Hindlimb muscle (tissue), 1 donor: ENCODE results near the gene IL6ST. TPM values are rescaled to one million over a fixed set of nuclear protein-coding genes. Genes with fewer than 3 reads are reported as not detected.
"Not testable (repeated sequence)": the region's sequence is repeated elsewhere in the genome, so short reads cannot be mapped to it uniquely, and the experiment has no call there.

Experiments used
- DNase-seq: peaks from one replicate; pipeline ENCODE4 v3.0.0-alpha.2; 2013
- polyA plus RNA-seq: library from polyadenylated mRNA; unstranded; fragments of 120-200 nt; gene quantifications from one replicate; pipeline ENCODE4 v1.2.1, GENCODE V29; 2013; ENCODE audit not compliant: insufficient read length

Gene IL6ST
- polyA plus RNA-seq, 1 donor, result 52.5 TPM

DNA sequence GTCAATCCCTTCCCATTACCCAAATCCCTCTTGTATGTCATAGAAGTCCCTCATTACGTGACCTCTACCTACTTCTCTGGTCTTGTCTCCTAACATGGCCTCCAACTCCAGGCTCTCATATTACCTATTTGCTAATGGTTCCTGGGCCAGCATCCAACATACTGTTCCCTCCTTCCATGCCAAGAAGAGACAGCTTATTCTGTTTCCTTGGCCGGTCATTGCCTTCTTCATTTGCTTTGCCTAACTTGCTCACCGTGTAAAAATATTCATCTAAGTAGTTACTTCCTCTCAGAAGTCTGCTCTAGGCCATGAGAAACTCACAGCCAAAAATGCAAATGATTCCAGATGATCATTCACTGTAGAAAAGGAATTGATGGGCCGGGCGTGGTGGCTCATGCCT is 8.9 kb upstream of the IL6ST start:
- no peak for DNase-seq

DNA sequence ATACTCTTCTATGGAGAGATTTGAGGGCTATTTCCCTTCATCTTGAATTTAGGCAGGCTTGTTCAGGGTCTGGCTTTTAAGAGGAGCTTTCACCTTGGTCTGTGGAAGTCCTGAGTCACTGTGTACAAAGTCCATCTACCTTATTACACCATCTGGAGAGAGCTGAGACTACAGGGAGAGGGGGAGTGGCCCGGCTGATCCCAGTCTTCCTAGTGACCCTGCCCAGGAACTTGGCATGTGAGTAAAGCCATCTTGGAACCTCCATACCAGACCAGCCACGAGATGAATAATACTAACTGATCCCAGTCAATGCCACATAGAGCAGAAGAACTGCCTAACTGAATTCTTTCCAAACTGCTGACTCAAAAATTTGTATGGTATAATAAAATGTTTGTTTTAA is 8.4 kb upstream of the IL6ST start:
- DNase-seq, result no peak

DNA sequence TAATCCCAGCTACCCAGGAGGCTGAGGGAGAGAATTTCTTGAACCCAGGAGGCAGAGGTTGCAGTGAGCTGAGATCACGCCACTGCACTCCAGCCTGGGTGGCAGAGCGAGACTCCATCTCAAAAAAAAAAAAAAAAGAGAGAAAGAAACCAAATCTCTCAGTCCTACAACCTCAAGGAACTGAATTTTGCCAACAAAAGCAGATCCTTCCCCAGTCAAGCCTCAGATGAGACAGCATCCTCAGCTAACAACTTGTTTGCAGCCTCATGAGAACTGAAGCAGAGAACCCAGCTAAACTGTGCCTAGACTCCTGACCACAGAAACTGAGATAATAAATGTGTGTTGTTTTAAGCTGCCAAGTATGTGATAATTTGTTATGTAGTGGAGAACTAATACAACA is 7.5 kb upstream of the IL6ST start:
- DNase-seq, result no peak

DNA sequence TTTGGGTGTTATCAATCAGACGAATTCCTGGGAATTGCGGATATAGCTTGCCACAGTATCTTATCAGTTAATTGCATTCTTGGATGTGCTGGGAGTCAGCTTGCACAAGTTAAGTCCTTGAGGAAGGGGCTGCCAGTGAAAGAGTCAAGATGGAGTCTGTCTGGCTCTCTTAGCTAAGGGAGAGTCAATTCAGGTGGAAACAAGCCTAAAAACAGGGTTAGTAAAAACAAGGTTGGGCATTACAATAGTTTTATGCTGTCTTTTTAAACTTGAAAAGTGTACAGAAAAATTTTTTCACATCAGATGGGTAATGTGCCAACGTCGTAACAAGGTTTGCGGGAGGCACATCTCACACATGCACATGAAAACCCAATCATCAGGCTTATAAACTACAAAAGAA is 5.5 kb upstream of the IL6ST start:
- not testable (repeated sequence) for DNase-seq

DNA sequence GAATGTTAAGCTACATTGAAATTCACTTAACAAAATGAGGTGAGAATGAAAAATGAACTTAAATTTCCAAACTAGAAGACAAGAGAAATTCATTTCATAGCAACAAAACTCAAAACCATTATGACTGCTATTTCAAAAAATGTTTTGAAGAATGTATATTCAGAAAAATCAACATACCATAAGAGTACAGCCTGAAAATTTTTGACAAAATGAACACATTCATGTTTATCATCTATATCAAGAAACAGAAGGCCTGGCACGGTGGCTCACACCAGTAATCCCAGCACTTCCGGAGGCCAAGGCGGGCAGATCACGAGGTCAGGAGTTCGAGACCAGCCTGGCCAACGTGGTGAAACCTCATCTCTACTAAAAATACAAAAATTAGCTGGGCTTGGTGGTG is 4.2 kb upstream of the IL6ST start:
- DNase-seq, result no peak

DNA sequence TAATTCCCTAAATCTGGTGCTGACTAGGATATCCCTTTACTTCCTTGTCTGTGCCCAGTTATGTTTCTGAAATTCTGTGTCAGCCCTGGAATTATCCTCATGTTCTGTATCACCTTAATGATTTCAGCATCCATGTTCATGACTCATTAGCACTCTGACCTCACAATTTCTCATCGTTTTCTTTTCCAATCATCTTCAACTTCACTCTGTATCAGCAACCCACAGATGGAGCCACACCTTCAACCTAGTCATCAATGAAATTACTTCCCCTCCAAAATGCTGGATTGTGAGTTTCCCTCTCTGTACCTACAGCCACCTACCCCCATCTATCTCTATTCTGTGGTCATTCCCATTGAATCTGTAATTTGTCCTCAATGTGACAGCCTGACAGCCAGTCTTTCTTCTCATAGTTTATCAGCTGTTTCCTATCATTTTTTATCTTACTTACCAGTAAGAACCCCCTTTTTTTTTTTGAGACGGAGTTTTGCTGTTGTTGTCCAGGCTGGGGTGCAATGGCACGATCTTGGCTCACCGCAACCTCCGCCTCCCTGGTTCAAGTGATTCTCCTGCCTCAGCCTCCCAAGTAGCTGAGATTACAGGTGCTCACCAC is 3.1 kb upstream of the IL6ST start:
- no peak for DNase-seq

DNA sequence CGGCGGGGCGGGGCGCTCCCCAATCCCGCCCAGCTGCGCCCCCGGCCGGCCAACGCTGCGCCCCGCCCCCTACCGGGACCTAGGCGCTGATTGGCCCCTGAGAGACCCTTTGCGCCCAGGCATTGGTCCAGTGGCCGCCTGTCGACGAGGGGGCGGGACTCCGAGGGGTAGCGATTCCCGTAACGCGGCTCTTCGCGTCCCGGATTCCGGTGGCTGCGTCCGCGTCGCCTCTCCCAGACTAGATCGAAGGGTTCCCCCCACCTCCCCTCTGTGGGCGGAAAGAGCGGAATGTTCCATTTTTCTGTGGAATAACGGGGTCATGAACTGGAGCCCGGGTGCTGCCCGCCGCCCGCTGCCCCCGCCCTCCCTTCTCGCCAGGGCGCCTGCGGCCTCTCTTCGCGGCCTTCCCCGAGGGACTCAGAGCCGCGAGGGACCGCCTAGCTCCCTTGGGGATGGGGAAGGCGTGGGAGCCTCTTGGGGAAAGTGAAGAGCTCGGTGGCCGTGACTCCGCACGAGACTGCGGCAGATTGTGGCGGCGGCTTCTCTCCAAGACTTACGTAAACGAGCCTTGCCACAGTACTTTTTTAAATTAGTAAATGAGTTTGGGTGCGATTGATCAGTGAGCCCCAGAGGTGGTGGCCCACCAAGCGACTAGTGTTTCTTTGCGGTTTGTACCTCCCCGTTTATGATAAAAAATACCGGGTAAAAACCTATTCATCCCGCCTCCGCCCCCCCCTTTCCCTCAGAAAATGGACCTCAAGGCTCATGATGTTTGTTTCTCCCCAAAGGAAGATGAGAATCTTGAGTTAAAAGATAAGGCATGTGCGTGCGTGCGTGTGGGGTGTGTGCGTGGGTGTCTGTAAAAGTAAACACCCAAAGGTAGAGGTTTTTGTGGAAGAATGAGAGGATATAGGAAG is 493 bp upstream of the IL6ST start:
- peak; percentile 98 for DNase-seq

DNA sequence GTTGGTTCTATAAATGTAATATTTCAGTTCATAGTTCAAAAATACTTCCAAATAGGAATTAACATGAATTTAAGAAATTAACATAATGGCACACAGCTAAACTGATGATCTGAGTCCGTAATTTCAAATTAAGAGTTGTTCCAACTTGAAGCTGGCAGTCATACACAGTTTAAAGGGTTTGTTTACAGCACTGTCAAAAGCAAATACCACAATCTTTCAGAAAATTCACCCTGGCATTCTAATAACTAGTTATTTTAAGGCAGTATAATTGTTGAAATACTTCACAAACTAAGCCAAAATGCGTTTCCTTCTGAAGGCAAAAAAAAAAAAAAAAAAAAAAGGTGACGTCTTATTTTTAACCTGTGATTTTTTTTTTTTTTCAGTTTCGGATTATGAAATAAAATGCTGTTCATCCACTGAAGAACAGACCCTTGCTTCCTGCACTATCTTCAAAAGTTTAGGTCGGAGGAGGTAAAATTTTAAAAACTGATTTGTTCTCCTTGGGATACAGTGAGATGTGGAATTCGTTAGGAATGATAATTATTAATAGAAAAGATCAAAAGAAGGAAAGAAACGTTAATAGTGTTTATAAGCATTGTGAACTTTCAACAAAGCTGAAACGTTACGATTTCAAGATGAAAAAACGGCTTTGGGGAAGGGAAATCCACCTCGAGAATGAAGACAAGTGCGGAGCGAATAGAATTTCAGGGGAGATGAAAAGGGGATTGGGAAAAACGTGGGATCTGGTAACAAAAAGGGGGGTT is 850 bp downstream of the IL6ST start:
- DNase-seq, result no peak

DNA sequence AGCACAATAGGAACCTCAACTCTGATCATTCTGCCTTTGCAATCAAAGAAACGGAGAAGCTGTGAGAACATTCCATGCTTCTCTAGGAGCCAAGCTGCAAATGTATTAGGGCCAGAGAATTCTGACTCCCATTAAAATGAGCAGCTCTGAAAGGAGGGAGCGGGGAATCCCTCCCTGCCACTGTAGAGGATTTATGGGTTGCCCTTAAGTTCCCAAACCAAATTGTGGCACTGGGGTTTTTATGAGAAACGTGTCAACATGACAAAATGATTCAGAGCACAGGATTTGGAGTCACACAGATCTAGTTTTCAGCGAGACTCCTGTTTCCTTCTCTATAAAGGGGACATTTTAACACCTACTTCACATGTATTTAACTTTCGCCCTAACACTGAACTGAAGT is 1.8 kb downstream of the IL6ST start:
- peak; percentile 37 for DNase-seq

DNA sequence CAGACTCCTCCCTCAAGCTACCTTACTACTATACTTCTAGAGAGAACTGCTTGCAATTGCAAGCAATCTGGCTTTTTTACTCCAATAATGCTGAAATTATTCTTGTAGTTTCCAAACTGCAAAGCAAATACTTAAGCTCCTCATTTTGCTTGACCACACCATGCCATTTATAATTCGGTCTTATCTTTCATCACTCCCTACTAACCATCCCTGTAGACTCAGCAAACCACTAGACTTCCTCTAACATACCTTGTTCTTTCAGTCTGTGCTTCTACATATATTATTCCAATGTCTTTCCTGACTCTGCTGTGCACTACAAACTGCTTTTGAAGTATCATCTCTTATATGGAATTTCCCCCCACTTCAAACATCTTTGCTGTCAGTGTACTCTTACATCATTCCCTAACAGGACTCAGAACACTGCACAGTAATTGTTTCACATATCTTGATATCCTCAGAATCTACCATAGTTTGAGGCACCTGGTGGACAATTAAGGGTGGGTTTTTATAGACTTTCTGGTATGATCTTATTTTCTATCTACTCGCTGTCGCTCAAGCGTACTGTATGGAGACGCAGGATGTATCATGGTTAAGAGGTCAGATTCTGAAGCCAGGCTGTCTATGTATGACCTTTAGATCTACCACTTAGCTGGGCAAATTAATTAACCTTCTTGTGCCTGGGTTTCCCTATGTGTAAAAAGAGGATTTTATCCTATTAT is 2.8 kb downstream of the IL6ST start:
- no peak for DNase-seq

DNA sequence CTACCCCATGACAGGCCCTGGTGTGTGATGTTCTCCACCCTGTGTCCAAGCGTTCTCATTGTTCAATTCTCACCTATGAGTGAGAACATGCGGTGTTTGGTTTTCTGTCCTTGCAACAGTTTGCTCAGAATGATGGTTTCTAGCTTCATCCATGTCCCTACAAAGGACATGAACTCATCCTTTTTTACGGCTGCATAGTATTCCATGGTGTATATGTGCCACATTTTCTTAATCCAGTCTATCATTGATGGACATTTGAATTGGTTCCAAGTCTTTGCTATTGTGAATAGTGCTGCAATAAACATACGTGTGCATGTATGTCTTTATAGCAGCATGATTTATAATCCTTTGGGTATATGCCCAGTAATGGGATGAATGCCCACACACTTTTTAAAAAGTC is 3.9 kb downstream of the IL6ST start:
- DNase-seq, result not testable (repeated sequence)

DNA sequence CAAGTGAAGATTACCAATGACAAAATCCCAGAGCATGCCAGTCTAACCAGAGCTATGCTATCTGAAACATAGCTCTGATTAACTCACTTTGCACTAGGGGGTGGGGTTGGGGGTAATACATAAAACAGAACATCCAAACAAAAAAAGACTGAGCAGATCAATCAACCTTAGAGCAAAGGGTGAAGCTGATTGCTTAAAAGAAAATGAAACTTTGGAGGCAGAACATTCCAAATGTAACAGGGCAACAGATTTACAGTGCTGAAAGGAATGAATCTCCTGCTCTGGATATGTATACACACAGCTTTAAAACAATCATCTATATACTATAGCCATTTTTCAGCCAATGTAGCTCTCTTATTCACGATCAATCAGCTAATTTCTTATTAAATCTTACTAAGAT is 4.9 kb downstream of the IL6ST start:
- DNase-seq, result no peak

DNA sequence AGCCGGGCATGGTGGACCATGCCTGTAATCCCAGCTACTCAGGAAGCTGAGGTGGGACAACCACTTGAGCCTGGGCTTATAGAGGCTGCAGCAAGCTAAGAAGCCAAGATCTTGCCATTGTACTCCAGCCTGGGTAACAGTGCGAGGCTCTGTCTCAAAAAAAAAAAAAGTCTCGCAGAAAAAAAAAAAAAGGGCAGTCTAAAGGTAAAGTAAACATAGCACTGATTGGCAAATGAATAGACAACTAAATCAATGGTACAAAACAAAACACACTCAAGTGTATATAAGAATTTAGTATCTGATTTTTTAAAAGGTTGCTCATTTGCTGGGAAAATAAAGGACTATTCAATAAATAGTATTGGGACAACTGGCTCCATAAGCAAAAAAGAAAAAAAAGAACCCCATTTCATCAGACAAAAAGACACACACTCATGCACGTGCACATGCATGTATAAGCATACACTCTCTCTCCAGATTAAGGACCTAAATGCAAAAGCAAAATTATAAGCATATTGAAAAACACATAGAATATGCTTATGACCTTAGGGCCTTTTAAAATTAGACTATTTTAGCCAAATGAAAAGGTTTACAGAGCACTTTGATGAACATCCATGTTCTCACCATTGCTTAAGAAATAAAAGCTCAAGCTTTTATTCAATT is 5.7 kb downstream of the IL6ST start:
- no peak for DNase-seq

DNA sequence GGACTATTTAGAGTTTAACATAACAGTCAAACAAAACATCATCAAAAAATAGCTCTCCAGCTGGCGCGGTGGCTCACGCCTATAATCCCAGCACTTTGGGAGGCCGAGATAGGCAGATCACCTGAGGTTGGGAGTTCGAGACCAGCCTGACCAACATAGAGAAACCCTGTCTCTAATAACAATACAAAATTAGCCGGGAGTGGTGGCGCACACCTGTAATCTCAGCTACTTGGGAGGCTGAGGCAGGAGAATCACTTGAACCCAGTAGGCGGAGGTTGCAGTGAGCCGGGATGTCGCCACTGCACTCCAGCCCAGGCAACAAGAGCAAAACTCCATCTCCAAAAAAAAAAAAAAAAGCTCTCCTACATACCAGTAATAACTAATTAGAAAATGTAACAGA is 6.3 kb downstream of the IL6ST start:
- DNase-seq, result not testable (repeated sequence)

DNA sequence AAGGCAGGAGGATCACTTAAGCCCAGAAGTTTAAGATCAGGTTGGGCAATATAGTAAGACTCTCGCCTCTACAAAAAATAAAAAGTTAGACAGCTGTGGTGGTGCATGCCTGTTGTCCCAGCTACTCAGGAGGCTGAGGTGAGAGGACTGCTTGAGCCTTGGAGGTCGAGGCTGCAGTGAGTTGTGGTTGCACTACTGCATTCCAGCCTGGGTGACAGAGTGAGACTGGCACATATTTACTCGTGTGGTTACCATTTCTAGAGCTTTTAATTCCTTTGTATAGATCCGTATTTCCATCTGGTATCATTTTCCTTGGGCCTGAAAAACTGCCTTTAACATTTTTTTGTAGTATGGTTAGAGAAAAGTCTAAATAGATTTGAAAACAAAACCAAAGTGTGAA is 7.8 kb downstream of the IL6ST start:
- no peak for DNase-seq

DNA sequence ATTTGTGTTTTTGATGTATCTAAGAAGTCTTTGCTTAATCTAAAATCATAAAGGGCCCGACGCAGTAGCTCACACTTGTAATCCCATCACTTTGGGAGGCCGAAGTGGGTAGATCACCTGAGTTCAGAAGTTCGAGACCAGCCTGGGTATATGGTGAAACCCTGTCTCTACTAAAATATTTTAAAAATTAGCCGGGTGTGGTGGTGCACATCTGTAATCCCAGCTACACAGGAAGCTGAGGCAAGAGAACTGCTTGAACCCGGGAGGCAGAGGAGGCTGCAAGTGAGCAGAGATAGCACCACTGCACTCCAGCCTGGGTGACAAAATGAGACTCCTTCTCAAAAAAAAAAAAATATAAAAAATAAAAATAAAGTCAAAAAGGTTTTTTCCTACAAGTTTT is 9.6 kb downstream of the IL6ST start:
- no peak for DNase-seq

DNA sequence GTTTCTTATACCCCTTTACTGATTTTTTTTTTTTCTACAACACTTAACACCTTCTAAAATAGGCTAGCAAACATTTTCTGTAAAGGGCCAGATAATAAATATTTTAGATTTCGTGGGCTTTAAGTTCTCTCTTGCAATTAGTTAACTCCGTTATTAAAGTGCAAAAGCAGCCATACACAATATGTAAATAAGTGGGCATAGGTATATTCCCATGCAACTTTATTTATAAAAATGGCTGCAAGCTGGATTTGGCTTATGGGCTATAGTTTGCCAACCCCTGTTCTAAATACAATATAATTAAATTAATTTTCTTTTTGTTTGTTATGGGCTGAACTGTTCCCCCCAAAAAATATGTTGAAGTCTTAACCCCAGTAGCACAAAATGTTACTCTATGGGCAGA is 10.8 kb downstream of the IL6ST start:
- DNase-seq, result no peak

DNA sequence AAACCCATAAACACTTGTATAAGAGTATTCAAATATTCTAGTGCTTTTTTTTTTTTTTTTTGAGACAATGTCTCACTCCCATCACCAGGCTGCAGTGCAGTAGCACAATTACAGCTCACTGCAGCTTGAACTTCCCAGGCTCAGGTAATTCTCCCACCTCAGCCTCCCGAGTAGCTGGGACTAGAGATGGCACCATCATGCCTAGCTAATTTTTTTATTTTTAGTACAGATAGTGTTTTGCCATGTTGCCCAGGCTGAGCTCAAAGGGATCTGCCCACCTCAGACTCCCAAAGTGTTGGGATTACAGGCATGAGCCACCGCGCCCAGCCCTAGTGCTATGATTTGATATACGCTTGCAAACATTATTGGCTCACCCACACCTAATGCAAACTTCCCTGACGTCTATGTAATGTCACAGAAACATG is 11.8 kb downstream of the IL6ST start:
- DNase-seq, result no peak

DNA sequence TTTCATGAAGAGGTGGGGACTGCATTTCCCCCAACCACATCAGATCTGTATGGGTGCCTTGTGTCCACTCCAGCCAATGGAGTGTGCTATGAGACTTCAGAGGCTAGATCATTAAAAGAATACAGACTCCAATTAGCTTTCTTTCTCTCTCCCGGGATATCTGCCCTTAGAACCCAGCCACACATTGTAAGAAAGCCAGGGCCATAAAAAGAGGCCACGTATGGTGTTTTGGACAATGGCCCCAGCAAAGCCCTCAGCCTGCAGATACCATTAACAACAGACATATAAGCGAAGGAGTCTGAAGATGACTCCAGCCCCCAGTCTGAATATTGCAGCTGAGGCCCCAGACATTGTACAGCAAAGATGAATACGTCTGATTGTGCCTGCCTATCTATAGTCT is 21.5 kb downstream of the IL6ST start:
- DNase-seq, result no peak

DNA sequence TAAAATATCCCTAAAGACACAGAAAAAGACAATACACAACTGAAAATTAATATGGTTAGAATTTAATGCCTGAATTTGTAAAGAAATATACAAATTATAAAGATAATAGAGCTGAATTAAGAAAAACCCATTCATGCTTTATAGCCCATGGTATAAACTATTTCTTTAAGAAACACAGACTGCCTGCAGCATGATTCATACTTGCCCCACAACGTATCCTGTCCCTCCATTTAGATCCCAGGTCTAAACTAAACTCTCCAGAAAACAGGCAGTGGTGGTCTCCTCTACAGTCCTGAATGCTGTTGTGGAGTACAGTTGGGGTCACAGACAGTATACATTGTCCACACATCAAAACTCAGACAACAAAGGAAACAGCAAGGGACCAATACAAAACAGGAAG is 24.8 kb downstream of the IL6ST start:
- no peak for DNase-seq

DNA sequence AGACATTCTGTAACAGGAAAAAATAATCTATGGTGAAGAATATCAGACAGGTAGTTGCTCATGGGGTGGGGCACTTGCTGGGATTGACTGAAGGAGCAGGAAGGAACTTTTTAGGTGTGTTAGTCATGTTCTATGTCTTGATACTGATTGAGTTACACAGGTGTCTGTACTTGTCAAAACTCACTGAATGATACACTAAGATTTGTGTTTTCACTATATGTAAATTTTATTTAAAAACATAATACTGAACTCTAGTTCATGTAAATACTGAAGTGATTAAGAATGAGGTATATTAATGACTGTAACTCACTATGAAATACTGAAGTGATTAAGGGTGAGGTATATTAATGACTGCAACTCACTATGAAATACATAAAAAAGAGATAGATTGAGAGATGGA is 28.5 kb downstream of the IL6ST start:
- DNase-seq, result no peak

DNA sequence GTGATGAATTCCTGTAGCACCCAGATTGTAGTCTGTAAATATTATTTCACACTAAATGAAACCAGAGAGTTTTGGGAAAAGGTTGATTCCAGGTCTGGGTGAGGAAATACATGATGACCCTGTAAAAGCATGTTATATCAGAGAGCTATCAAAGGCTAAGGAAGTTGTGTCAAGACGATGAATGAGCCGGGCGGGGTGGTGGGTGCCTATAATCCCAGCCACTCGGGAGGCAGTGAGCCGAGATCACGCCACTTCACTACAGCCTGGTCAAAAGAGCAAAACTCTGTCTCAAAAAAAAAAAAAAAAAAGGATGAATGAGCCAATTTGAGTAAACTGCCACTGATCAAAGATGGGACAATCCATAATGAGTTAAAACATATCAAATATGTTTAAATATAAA is 29.2 kb downstream of the IL6ST start:
- DNase-seq, result no peak
